HG03025 (cell line): ENCODE measurements around the gene GALNT7.
"Not testable (repeated sequence)": the region's sequence is repeated elsewhere in the genome, so short reads cannot be mapped to it uniquely, and the experiment has no call there.

Experiments
- ATAC-seq: cut with Tn5 transposase; IDR thresholded peaks from one replicate; pipeline ENCODE4 v1.9.1; 2021; ENCODE audit warnings: mild to moderate bottlenecking, moderate library complexity; ENCODE audit not compliant: unreplicated experiment, low FRiP score

GALNT7 gene

GRCh38 chr4:173192375-173193162 is 24.0 kb downstream of the GALNT7 start:
- ATAC-seq, result no peak

GRCh38 chr4:173194157-173194556 is 25.5 kb downstream of the GALNT7 start:
- no peak for ATAC-seq

GRCh38 chr4:173195109-173195508 is 26.5 kb downstream of the GALNT7 start:
- no peak for ATAC-seq

GRCh38 chr4:173199553-173199952 is 30.9 kb downstream of the GALNT7 start:
- no peak for ATAC-seq

- ATAC-seq, result no peak
Measured at GRCh38 chr4:173200103-173200884, 31.7 kb downstream of the GALNT7 start.

- ATAC-seq, result no peak
Measured at GRCh38 chr4:173202395-173202794, 33.8 kb downstream of the GALNT7 start.

- no peak for ATAC-seq
Measured at GRCh38 chr4:173205656-173206055, 37.0 kb downstream of the GALNT7 start.

GRCh38 chr4:173208420-173208819 is 39.8 kb downstream of the GALNT7 start:
- no peak for ATAC-seq

- ATAC-seq, result no peak
Measured at GRCh38 chr4:173211222-173211621, 42.6 kb downstream of the GALNT7 start.

- ATAC-seq, result no peak
Measured at GRCh38 chr4:173211838-173212237, 43.2 kb downstream of the GALNT7 start.

- ATAC-seq, result no peak
Measured at GRCh38 chr4:173212379-173212778, 43.8 kb downstream of the GALNT7 start.

- ATAC-seq, result no peak
Measured at GRCh38 chr4:173213296-173213695, 44.7 kb downstream of the GALNT7 start.

GRCh38 chr4:173214231-173214630 is 45.6 kb downstream of the GALNT7 start:
- no peak for ATAC-seq

- ATAC-seq, result no peak
Measured at GRCh38 chr4:173214661-173215060, 46.0 kb downstream of the GALNT7 start.

GRCh38 chr4:173217075-173217474 is 48.5 kb downstream of the GALNT7 start:
- ATAC-seq, result no peak

- no peak for ATAC-seq
Measured at GRCh38 chr4:173217727-173218126, 49.1 kb downstream of the GALNT7 start.

GRCh38 chr4:173218411-173219125 is 50.0 kb downstream of the GALNT7 start:
- no peak for ATAC-seq

GRCh38 chr4:173219126-173219437 is 50.5 kb downstream of the GALNT7 start:
- not testable (repeated sequence) for ATAC-seq

GRCh38 chr4:173223743-173224142 is 55.1 kb downstream of the GALNT7 start:
- no peak for ATAC-seq

- ATAC-seq, result no peak
Measured at GRCh38 chr4:173226401-173226888, 57.8 kb downstream of the GALNT7 start.

- no peak for ATAC-seq
Measured at GRCh38 chr4:173227756-173228155, 59.1 kb downstream of the GALNT7 start.
